ENCODE measurements around the gene TMEM225B.

The TMEM225B gene

GRCh38 chr7:99588868-99589267, 9.2 kb upstream of the TMEM225B start:
- Histone ChIP-seq H3K9me3 (ENCODE audit: control insufficient read depth, insufficient read depth, low read depth, low read length) (no peaks in the 10 kb centered on the region), H3K4me1 (ENCODE audit: control insufficient read depth, insufficient read depth, low read length) (no peaks in the 10 kb centered on the region), H3K27ac (ENCODE audit: extremely low read depth, low read depth, low read length) (no peak overlapping the region), H3K4me3 (ENCODE audit: low read depth, low read length) (no peak overlapping the region), H3K36me3 (ENCODE audit: control insufficient read depth in 2 of 2, insufficient read depth in 1 of 2, low read length in 2 of 2) (no peaks in the 10 kb centered on the region)
- CTCF ChIA-PET, result no interaction called here
- TF ChIP-seq ZNF37A (tag by site-specific recombination; IDR thresholded peaks at IDR 0.05), result no peak
- TF ChIP-seq KLF17 (tag by site-specific recombination; IDR thresholded peaks at IDR 0.05), result no peak
- no peak for TF ChIP-seq ZNF518A (tag by site-specific recombination; conservative IDR thresholded peaks at IDR 0.05; ENCODE audit: low read depth)
- TF ChIP-seq ZNF391 (tag by site-specific recombination; IDR thresholded peaks at IDR 0.05; ENCODE audit: borderline replicate concordance, low read depth), result no peak
- TF ChIP-seq ZNF121 (tag by site-specific recombination; IDR thresholded peaks at IDR 0.05), result no peak
- POLR2A ChIA-PET, result no interaction called here

- no peak for TF ChIP-seq GLIS1 (tag by site-specific recombination; IDR thresholded peaks at IDR 0.05)
- TF ChIP-seq ZNF274 (IDR thresholded peaks at IDR 0.05; ENCODE audit: low read length), result no peak
- TF ChIP-seq ZNF274 (tag by site-specific recombination; IDR thresholded peaks at IDR 0.05; ENCODE audit: borderline replicate concordance), result no peak
- TF ChIP-seq PRDM4 (tag by site-specific recombination; IDR thresholded peaks at IDR 0.05), result no peak
- no peak for TF ChIP-seq ZBTB8A (tag by site-specific recombination; IDR thresholded peaks at IDR 0.05)
- TF ChIP-seq ZNF791 (tag by site-specific recombination; IDR thresholded peaks at IDR 0.05), result no peak
- no peak for TF ChIP-seq ZNF175 (tag by site-specific recombination; IDR thresholded peaks at IDR 0.05)
- no peak for TF ChIP-seq ZBTB1 (tag by site-specific recombination; IDR thresholded peaks at IDR 0.05)
- no peaks in the 10 kb centered on the region for H3K36me3 ChIP-seq (ENCODE audit: control insufficient read depth in 2 of 2, insufficient read depth in 1 of 2, low read length in 2 of 2)
- no peaks in the 10 kb centered on the region for H3K4me1 ChIP-seq (ENCODE audit: control insufficient read depth, insufficient read depth, low read length)
- H3K9me3 ChIP-seq (ENCODE audit: control insufficient read depth, insufficient read depth, low read depth, low read length), result no peaks in the 10 kb centered on the region
- CTCF ChIA-PET, result no interaction called here
- H3K27ac ChIP-seq (ENCODE audit: extremely low read depth, low read depth, low read length), result no peak overlapping the region
- POLR2A ChIA-PET, result no interaction called here
- H3K4me3 ChIP-seq (ENCODE audit: low read depth, low read length), result no peak overlapping the region
Measured at GRCh38 chr7:99594948-99595745, 2.9 kb upstream of the TMEM225B start.

Measured in HEK293 (cell line).